Parathyroid adenoma (tissue), 2 donors: ENCODE measurements around the gene KLF9.

Experiments used
- H2AFZ ChIP-seq: fragments of 300-600 bp; sonication (generic); one replicate; pipeline ENCODE4 v1.7.0; 2017; ENCODE audit warnings: antibody characterized with exemption, mild to moderate bottlenecking
- H3K27ac ChIP-seq: fragments of 300-600 bp; sonication (generic); one replicate; pipeline ENCODE4 v1.7.0; 2017
- H3K27me3 ChIP-seq: fragments of 300-600 bp; sonication (generic); one replicate; pipeline ENCODE4 v1.7.0; 2017; ENCODE audit warnings: low read length; ENCODE audit not compliant: control insufficient read depth, insufficient read depth
- H3K36me3 ChIP-seq: fragments of 300-600 bp; sonication (generic); one replicate; pipeline ENCODE4 v1.7.0; 2017; ENCODE audit warnings: low read length; ENCODE audit not compliant: control insufficient read depth, insufficient read depth
- H3K4me1 ChIP-seq: fragments of 300-600 bp; sonication (generic); one replicate; pipeline ENCODE4 v1.7.0; 2017; ENCODE audit warnings: control low read depth
- H3K4me2 ChIP-seq: fragments of 300-600 bp; sonication (generic); one replicate; pipeline ENCODE4 v1.7.0; 2017; ENCODE audit warnings: low read length
- H3K4me3 ChIP-seq: fragments of 300-600 bp; sonication (generic); one replicate; pipeline ENCODE4 v1.7.0; 2017; ENCODE audit warnings: low read depth, low read length
- H3K79me2 ChIP-seq: fragments of 300-600 bp; sonication (generic); one replicate; pipeline ENCODE4 v1.7.0; 2017; ENCODE audit warnings: control low read depth
- H3K9ac ChIP-seq: fragments of 300-600 bp; sonication (generic); one replicate; pipeline ENCODE4 v1.7.0; 2017; ENCODE audit warnings: mild to moderate bottlenecking
- H3K9me3 ChIP-seq: fragments of 300-600 bp; sonication (generic); one replicate; pipeline ENCODE4 v1.7.0; 2017; ENCODE audit warnings: low read length; ENCODE audit not compliant: control insufficient read depth
- CTCF ChIP-seq: fragments of 300-600 bp; sonication (generic); IDR thresholded peaks from one replicate; pipeline ENCODE4 v1.7.0; 2017; ENCODE audit warnings: antibody characterized with exemption, mild to moderate bottlenecking
- donor health status: primary hyperparathyroidism.

Gene KLF9

GRCh38 chr9:70352356-70352755 lies 62.1 kb downstream of the KLF9 start:
- H3K27me3 ChIP-seq = no peaks in the 10 kb centered on the region
- no peak overlapping the region for H2AFZ ChIP-seq
- H3K79me2 ChIP-seq = no peaks in the 10 kb centered on the region
- no peak overlapping the region for H3K27ac ChIP-seq
- no peak for TF ChIP-seq CTCF
- H3K4me2 ChIP-seq = no peak overlapping the region
- no peaks in the 10 kb centered on the region for H3K36me3 ChIP-seq
- no peaks in the 10 kb centered on the region for H3K4me1 ChIP-seq
- no peaks in the 10 kb centered on the region for H3K9me3 ChIP-seq
- H3K9ac ChIP-seq = no peak overlapping the region
- H3K4me3 ChIP-seq = no peak overlapping the region

- Histone ChIP-seq H3K79me2 (no peaks in the 10 kb centered on the region), H3K4me1 (no peaks in the 10 kb centered on the region), H3K36me3 (no peaks in the 10 kb centered on the region), H2AFZ (no peak overlapping the region), H3K27me3 (no peaks in the 10 kb centered on the region), H3K27ac (no peak overlapping the region), H3K4me2 (no peak overlapping the region), H3K9me3 (no peaks in the 10 kb centered on the region), H3K9ac (no peak overlapping the region), H3K4me3 (no peak overlapping the region)
- no peak for TF ChIP-seq CTCF
Measured at GRCh38 chr9:70347046-70347445, 67.4 kb downstream of the KLF9 start.

GRCh38 chr9:70340572-70340971 lies 73.9 kb downstream of the KLF9 start:
- Histone ChIP-seq H3K27ac (no peak overlapping the region), H3K27me3 (no peaks in the 10 kb centered on the region), H3K9me3 (no peaks in the 10 kb centered on the region), H3K4me2 (no peak overlapping the region), H3K9ac (no peak overlapping the region), H3K4me3 (no peak overlapping the region), H2AFZ (no peak overlapping the region), H3K36me3 (no peaks in the 10 kb centered on the region), H3K79me2 (no peaks in the 10 kb centered on the region), H3K4me1 (peaks cover 4% of the 10 kb centered on the region)
- TF ChIP-seq CTCF = peak; percentile 37
